H9 (cell line): Measurements from ENCODE around the gene FAM9C. TPM values are rescaled to one million over a fixed set of nuclear protein-coding genes. Genes with fewer than 3 reads are reported as not detected.

ENCODE experiments used
- DNase-seq: peaks from one replicate; pipeline ENCODE4 v3.0.0-alpha.2; 2017
- H2AFZ ChIP-seq: one replicate; pipeline ENCODE4 v1.6.1; 2013; ENCODE audit warnings: mild to moderate bottlenecking, low read length, control low read depth, moderate library complexity
- H2AK5ac ChIP-seq: 2 replicates; pipeline ENCODE4 v1.6.1; 2013; ENCODE audit warnings: low read length, control low read depth, mixed read lengths; ENCODE audit not compliant: insufficient read length
- H2BK120ac ChIP-seq: one replicate; pipeline ENCODE4 v1.6.1; 2013; ENCODE audit warnings: low read depth, mild to moderate bottlenecking, low read length, control low read depth, inconsistent platforms; ENCODE audit not compliant: poor library complexity, severe bottlenecking
- H2BK12ac ChIP-seq: 2 replicates; pipeline ENCODE4 v1.6.1; 2013; ENCODE audit warnings: low read length, control low read depth, mixed read lengths, low read depth; ENCODE audit not compliant: insufficient read length
- H2BK15ac ChIP-seq: 2 replicates; pipeline ENCODE4 v1.6.1; 2013; ENCODE audit warnings: low read depth, low read length, control low read depth
- H2BK20ac ChIP-seq: one replicate; pipeline ENCODE4 v1.6.1; 2013; ENCODE audit warnings: low read depth, mild to moderate bottlenecking, low read length, control low read depth, inconsistent platforms; ENCODE audit not compliant: poor library complexity, severe bottlenecking
- H2BK5ac ChIP-seq: 2 replicates; pipeline ENCODE4 v1.6.1; 2013; ENCODE audit warnings: low read length, control low read depth, mixed read lengths; ENCODE audit not compliant: insufficient read length
- H3K14ac ChIP-seq: 2 replicates; pipeline ENCODE4 v1.6.1; 2013; ENCODE audit warnings: low read length, control low read depth; ENCODE audit not compliant: insufficient read depth
- H3K18ac ChIP-seq: 2 replicates; pipeline ENCODE4 v1.6.1; 2013; ENCODE audit warnings: low read depth, mild to moderate bottlenecking, mixed read lengths, low read length, control low read depth; ENCODE audit not compliant: insufficient read length
- H3K23ac ChIP-seq: 2 replicates; pipeline ENCODE4 v1.6.1; 2013; ENCODE audit warnings: low read length, control low read depth, mixed read lengths, low read depth; ENCODE audit not compliant: insufficient read length
- H3K23me2 ChIP-seq: 2 replicates; pipeline ENCODE4 v1.6.1; 2013; ENCODE audit warnings: low read depth, mild to moderate bottlenecking, mixed read lengths, low read length, control low read depth; ENCODE audit not compliant: insufficient read length, poor library complexity, severe bottlenecking
- H3K27ac ChIP-seq: 2 replicates; pipeline ENCODE4 v1.5.1; 2013; ENCODE audit warnings: low read length, control low read depth, mixed read lengths, low read depth; ENCODE audit not compliant: insufficient read length
- H3K27me3 ChIP-seq: 2 replicates; pipeline ENCODE4 v1.6.1; 2013; ENCODE audit warnings: low read length, control low read depth, inconsistent platforms; ENCODE audit not compliant: insufficient read depth
- H3K4ac ChIP-seq: 2 replicates; pipeline ENCODE4 v1.6.1; 2013; ENCODE audit warnings: low read depth, mild to moderate bottlenecking, control low read depth, inconsistent platforms, low read length, moderate library complexity
- H3K4me1 ChIP-seq: 2 replicates; pipeline ENCODE4 v1.6.1; 2013; ENCODE audit warnings: low read length, control low read depth, inconsistent platforms; ENCODE audit not compliant: insufficient read depth
- H3K4me2 ChIP-seq: 2 replicates; pipeline ENCODE4 v1.6.1; 2013; ENCODE audit warnings: low read length, control low read depth, mixed read lengths; ENCODE audit not compliant: insufficient read length, insufficient read depth
- H3K56ac ChIP-seq: 2 replicates; pipeline ENCODE4 v1.6.1; 2013; ENCODE audit warnings: low read depth, mild to moderate bottlenecking, mixed read lengths, low read length, control low read depth; ENCODE audit not compliant: insufficient read length
- H3K79me1 ChIP-seq: 2 replicates; pipeline ENCODE4 v1.6.1; 2013; ENCODE audit warnings: low read depth, mild to moderate bottlenecking, moderate library complexity, low read length, control low read depth, inconsistent platforms; ENCODE audit not compliant: insufficient read depth, poor library complexity, severe bottlenecking
- H3K79me2 ChIP-seq: 2 replicates; pipeline ENCODE4 v1.6.1; 2013; ENCODE audit warnings: low read length, control low read depth, inconsistent platforms; ENCODE audit not compliant: insufficient read depth
- H3K9ac ChIP-seq: 2 replicates; pipeline ENCODE4 v1.6.1; 2013; ENCODE audit warnings: low read length, control low read depth, mixed read lengths; ENCODE audit not compliant: insufficient read length; ENCODE audit errors: extremely low read depth
- H3K9me3 ChIP-seq: one replicate; pipeline ENCODE4 v1.6.1; 2013; ENCODE audit warnings: low read depth, low read length, inconsistent platforms; ENCODE audit not compliant: control insufficient read depth
- H3T11ph ChIP-seq: one replicate; pipeline ENCODE4 v1.6.1; 2013; ENCODE audit warnings: mild to moderate bottlenecking, low read length, control low read depth, inconsistent platforms
- H4K20me1 ChIP-seq: one replicate; pipeline ENCODE4 v1.6.1; 2013; ENCODE audit not compliant: control insufficient read depth, insufficient read length, insufficient read depth
- H4K5ac ChIP-seq: 2 replicates; pipeline ENCODE4 v1.6.1; 2013; ENCODE audit warnings: low read depth, mild to moderate bottlenecking, mixed read lengths, low read length, control low read depth; ENCODE audit not compliant: insufficient read length
- H4K8ac ChIP-seq: replicated peaks from 2 replicates; pipeline ENCODE4 v1.6.1; 2013; ENCODE audit warnings: low read length, control low read depth, mixed read lengths, low read depth; ENCODE audit not compliant: insufficient read length
- H4K91ac ChIP-seq: 2 replicates; pipeline ENCODE4 v1.6.1; 2013; ENCODE audit warnings: low read depth, mild to moderate bottlenecking, moderate library complexity, mixed read lengths, low read length, control low read depth; ENCODE audit not compliant: insufficient read length
- H3K27ac Mint-ChIP-seq, 3 experiments: 2 replicates in 2 of 3; 3 replicates in 1 of 3; pipeline ENCODE4 v1.8.0; 2020 to 2021; ENCODE audit warnings: mixed read lengths in 3 of 3, mild to moderate bottlenecking in 1 of 3, moderate library complexity in 1 of 3
- H3K27me3 Mint-ChIP-seq: 2 replicates; pipeline ENCODE4 v1.8.0; 2021; ENCODE audit warnings: low read depth, mild to moderate bottlenecking, moderate library complexity, mixed read lengths
- H3K36me3 Mint-ChIP-seq, 3 experiments: 2 replicates in 2 of 3; 3 replicates in 1 of 3; pipeline ENCODE4 v1.8.0; 2020 to 2021; ENCODE audit warnings: low read depth in 3 of 3, mixed read lengths in 3 of 3; ENCODE audit not compliant: insufficient read depth in 1 of 3
- H3K4me1 Mint-ChIP-seq, 2 experiments: 2 replicates each; pipeline ENCODE4 v1.8.0; 2020; ENCODE audit warnings: mixed read lengths in 2 of 2
- H3K4me3 Mint-ChIP-seq, 2 experiments: 2 replicates in 1 of 2; 3 replicates in 1 of 2; pipeline ENCODE4 v1.8.0; 2020 to 2021; ENCODE audit warnings: mild to moderate bottlenecking in 2 of 2, mixed read lengths in 2 of 2, moderate library complexity in 1 of 2
- H3K9me3 Mint-ChIP-seq, 2 experiments: 2 replicates in 1 of 2; 3 replicates in 1 of 2; pipeline ENCODE4 v1.8.0; 2020; ENCODE audit warnings: mild to moderate bottlenecking in 2 of 2, mixed read lengths in 2 of 2, moderate library complexity in 1 of 2
- CTCF ChIP-seq: fragments of 200-600 bp; sonication (generic); conservative IDR thresholded peaks from 3 replicates; pipeline ENCODE4 v1.8.0; 2021; ENCODE audit warnings: antibody characterized with exemption, mild to moderate bottlenecking
- WGBS: extraction: QIAGEN DNeasy Blood & Tissue Kit; methylation state at CpG from one replicate; pipeline ENCODE4 v1.1.7; 2013; ENCODE audit warnings: missing lambda C conversion rate, low lambda C conversion rate, mixed read lengths; ENCODE audit not compliant: insufficient read length; ENCODE audit errors: extremely low coverage; 5-methylcytosine and 5-hydroxymethylcytosine counted together
- total RNA-seq: library from RNA; stranded (reverse); gene quantifications from 2 replicates; pipeline ENCODE4 v1.2.1, GENCODE V29; 2021

FAM9C gene
- total RNA-seq, 1 experiment from 2014 or later = not detected

GRCh38 chrX:13000301-13000811 lies 44.1 kb downstream of the FAM9C start:
- Histone ChIP-seq H3K4ac (no peak overlapping the region), H3K79me2 (no peaks in the 10 kb centered on the region), H3K4me2 (no peak overlapping the region), H3K18ac (no peak overlapping the region), H2BK15ac (no peak overlapping the region), H4K91ac (no peak overlapping the region), H3K27me3 (no peaks in the 10 kb centered on the region), H2AFZ (no peak overlapping the region), H3K27ac (no peak overlapping the region), H2BK20ac (no peak overlapping the region), H3K23me2 (no peaks in the 10 kb centered on the region), H3K23ac (no peak overlapping the region), H3K79me1 (no peaks in the 10 kb centered on the region), H2BK120ac (no peak overlapping the region), H3K56ac (no peak overlapping the region), H3K9ac (no peak overlapping the region), H3K9me3 (no peaks in the 10 kb centered on the region), H3K4me1 (peaks cover 2% of the 10 kb centered on the region; the same call in 1 of the 2 replicates), H4K8ac (no peak overlapping the region), H4K5ac (no peak overlapping the region), H3T11ph (no peak overlapping the region), H2BK12ac (peak overlapping the region; percentile 33), H2AK5ac (no peak overlapping the region), H4K20me1 (no peaks in the 10 kb centered on the region), H3K14ac (no peak overlapping the region), H2BK5ac (no peak overlapping the region)
- TF ChIP-seq CTCF = no peak
- Mint-ChIP-seq H3K27me3 (no peaks in the 10 kb centered on the region), H3K9me3 (peaks cover 49 to 65% of the 10 kb centered on the region in 2 experiments), H3K4me1 (peaks cover 22 to 24% of the 10 kb centered on the region in 2 experiments), H3K27ac (peak overlapping the region in 2 of 3 experiments; percentile 6 to 8; a peak in 3 of 7 replicates), H3K4me3 (no peak overlapping the region), H3K36me3 (peaks cover 0 to 2% (median 0%) of the 10 kb centered on the region in 3 experiments; a peak in 1 of 7 replicates)
- no CpG with 5 or more reads among the region's 8 CpGs for WGBS
- DNase-seq = no peak
